Tibial nerve (tissue), 4 donors: ENCODE results near the gene MAPK1. TPM values are rescaled to one million over a fixed set of nuclear protein-coding genes. Genes with fewer than 3 reads are reported as not detected.
"Not testable (repeated sequence)": the region's sequence is repeated elsewhere in the genome, so short reads cannot be mapped to it uniquely, and the experiment has no call there.

Source experiments
- DNase-seq, 2 donors: peaks; one replicate each; pipeline ENCODE4 v3.0.0-alpha.2; 2019; ENCODE audit warnings: low spot score in 2 of 2
- H3K27ac ChIP-seq, 4 donors: fragments of 200-600 bp; sonication (generic) in 3 of 4; one replicate each; pipeline ENCODE4 v1.5.1; 2017 to 2019; ENCODE audit warnings: mild to moderate bottlenecking in 1 of 4
- H3K27me3 ChIP-seq, 2 donors: fragments of 200-600 bp; sonication (generic) in 1 of 2; one replicate each; pipeline versions ENCODE4 v1.5.1 to v1.6.0; 2017 to 2019
- H3K36me3 ChIP-seq, 3 donors: fragments of 200-600 bp; sonication (generic); one replicate each; pipeline ENCODE4 v1.5.1; 2018 to 2019
- H3K4me1 ChIP-seq, 4 donors: fragments of 200-600 bp; sonication (generic) in 3 of 4; one replicate each; pipeline ENCODE4 v1.5.1; 2017 to 2019
- H3K4me3 ChIP-seq, 4 donors: fragments of 200-600 bp; sonication (generic) in 3 of 4; one replicate each; pipeline ENCODE4 v1.5.1; 2017 to 2019; ENCODE audit warnings: mild to moderate bottlenecking in 1 of 4, moderate library complexity in 1 of 4
- H3K9me3 ChIP-seq, 4 donors: fragments of 200-600 bp; sonication (generic) in 3 of 4; one replicate each; pipeline ENCODE4 v1.5.1; 2017 to 2019
- CTCF ChIP-seq, 5 experiments: fragments of 200-600 bp in 3 of 5; fragments of 450-650 bp in 2 of 5; sonication (generic) in 3 of 5; IDR thresholded peaks; one replicate each; pipeline ENCODE4 v1.5.1; 2016 to 2019; ENCODE audit warnings: antibody characterized with exemption in 5 of 5, mild to moderate bottlenecking in 3 of 5, moderate library complexity in 2 of 5
- EP300 ChIP-seq, 2 donors: sonication (generic); formaldehyde crosslinking; IDR thresholded peaks; one replicate each; pipeline ENCODE4 v1.6.1; 2017; ENCODE audit warnings: antibody characterized with exemption in 2 of 2, mild to moderate bottlenecking in 1 of 2
- POLR2A ChIP-seq, 2 donors: fragments of 450-650 bp; IDR thresholded peaks; one replicate each; pipeline ENCODE4 v1.6.1; 2017; ENCODE audit warnings: antibody characterized with exemption in 2 of 2, mild to moderate bottlenecking in 2 of 2, moderate library complexity in 2 of 2
- WGBS, 2 donors: methylation state at CpG; one replicate each; pipeline ENCODE4 v1.1.5; 2018; 5-methylcytosine and 5-hydroxymethylcytosine counted together
- total RNA-seq, 4 donors: library from RNA; depleted of rRNA; stranded (reverse); fragments of >200 nt; gene quantifications; one replicate each; pipeline ENCODE4 v1.1.0, GENCODE V29; 2016

The MAPK1 gene
- total RNA-seq, 4 donors from 2014 or later: 58.1 to 95.3 (median 73.1) TPM

GRCh38 chr22:21907638-21908522, 40.4 kb upstream of the MAPK1 start:
- H3K27me3 ChIP-seq: no peaks in the 10 kb centered on the region
- WGBS, 2 donors: 86 to 88% methylated on average over 7 of the region's 7 CpGs
- H3K27ac ChIP-seq: no peak overlapping the region
- H3K9me3 ChIP-seq: no peaks in the 10 kb centered on the region
- H3K36me3 ChIP-seq: peaks cover 0 to 17% (median 0%) of the 10 kb centered on the region in 3 donors
- H3K4me3 ChIP-seq: no peak overlapping the region
- TF ChIP-seq POLR2A (IDR thresholded peaks at IDR 0.05) (no peak), CTCF (IDR thresholded peaks at IDR 0.05) (no peak), EP300 (IDR thresholded peaks at IDR 0.05) (no peak)
- no peak for DNase-seq
- H3K4me1 ChIP-seq: no peaks in the 10 kb centered on the region

GRCh38 chr22:21905234-21905633, 37.8 kb upstream of the MAPK1 start:
- H3K27ac ChIP-seq, H3K9me3 ChIP-seq, DNase-seq, H3K4me3 ChIP-seq, H3K27me3 ChIP-seq, H3K4me1 ChIP-seq: not testable (repeated sequence)
- 94% methylated on average over 11 of the region's 11 CpGs for WGBS, 2 donors
- H3K36me3 ChIP-seq: peaks cover 0 to 17% (median 0%) of the 10 kb centered on the region in 3 donors

GRCh38 chr22:21904250-21904789, 36.9 kb upstream of the MAPK1 start:
- 93 to 98% methylated on average over 4 of the region's 4 CpGs for WGBS, 2 donors
- peaks cover 0 to 17% (median 0%) of the 10 kb centered on the region in 3 donors for H3K36me3 ChIP-seq
- TF ChIP-seq EP300 (IDR thresholded peaks at IDR 0.05) (no peak), CTCF (IDR thresholded peaks at IDR 0.05) (no peak), POLR2A (IDR thresholded peaks at IDR 0.05) (no peak)
- H3K4me1 ChIP-seq: no peaks in the 10 kb centered on the region
- no peaks in the 10 kb centered on the region for H3K9me3 ChIP-seq
- no peak overlapping the region for H3K4me3 ChIP-seq
- no peak for DNase-seq
- H3K27ac ChIP-seq: no peak overlapping the region
- H3K27me3 ChIP-seq: no peaks in the 10 kb centered on the region

GRCh38 chr22:21903283-21903682, 35.8 kb upstream of the MAPK1 start:
- H3K36me3 ChIP-seq: peaks cover 0 to 17% (median 0%) of the 10 kb centered on the region in 3 donors
- H3K4me1 ChIP-seq: no peaks in the 10 kb centered on the region
- 91 to 95% methylated on average over 4 of the region's 4 CpGs for WGBS, 2 donors
- H3K4me3 ChIP-seq: no peak overlapping the region
- H3K27ac ChIP-seq: no peak overlapping the region
- no peak for TF ChIP-seq CTCF (IDR thresholded peaks at IDR 0.05)
- no peak for TF ChIP-seq EP300 (IDR thresholded peaks at IDR 0.05)
- TF ChIP-seq POLR2A (IDR thresholded peaks at IDR 0.05): no peak
- H3K27me3 ChIP-seq: no peaks in the 10 kb centered on the region
- DNase-seq: no peak
- no peaks in the 10 kb centered on the region for H3K9me3 ChIP-seq

- 78 to 84% methylated on average over 12 of the region's 12 CpGs for WGBS, 2 donors
These were observed 35.0 kb upstream of the MAPK1 start for GRCh38 chr22:21902296-21903087.

More at GRCh38 chr22:21902296-21903087, 35.0 kb upstream of the MAPK1 start:
- no peak for DNase-seq
- H3K9me3 ChIP-seq: no peaks in the 10 kb centered on the region
- TF ChIP-seq POLR2A (IDR thresholded peaks at IDR 0.05) (no peak), CTCF (IDR thresholded peaks at IDR 0.05) (no peak), EP300 (IDR thresholded peaks at IDR 0.05) (no peak)
- no peaks in the 10 kb centered on the region for H3K4me1 ChIP-seq
- H3K4me3 ChIP-seq: no peak overlapping the region
- H3K36me3 ChIP-seq: peaks cover 0 to 17% (median 0%) of the 10 kb centered on the region in 3 donors
- no peak overlapping the region for H3K27ac ChIP-seq
- H3K27me3 ChIP-seq: no peaks in the 10 kb centered on the region
